Activated naive CD4-positive, alpha-beta T cell (primary cell): Measurements from ENCODE around the gene IGSF6.
A peak's percentile ranks its signal among the peaks of the same experiment; 100 is the strongest.
"Not testable (repeated sequence)": the region's sequence is repeated elsewhere in the genome, so short reads cannot be mapped to it uniquely, and the experiment has no call there.

Experiments
- DNase-seq, 4 experiments: peaks; one replicate each; lab custom pipeline; 2025; lab: John Stamatoyannopoulos, UW

IGSF6 gene

DNA sequence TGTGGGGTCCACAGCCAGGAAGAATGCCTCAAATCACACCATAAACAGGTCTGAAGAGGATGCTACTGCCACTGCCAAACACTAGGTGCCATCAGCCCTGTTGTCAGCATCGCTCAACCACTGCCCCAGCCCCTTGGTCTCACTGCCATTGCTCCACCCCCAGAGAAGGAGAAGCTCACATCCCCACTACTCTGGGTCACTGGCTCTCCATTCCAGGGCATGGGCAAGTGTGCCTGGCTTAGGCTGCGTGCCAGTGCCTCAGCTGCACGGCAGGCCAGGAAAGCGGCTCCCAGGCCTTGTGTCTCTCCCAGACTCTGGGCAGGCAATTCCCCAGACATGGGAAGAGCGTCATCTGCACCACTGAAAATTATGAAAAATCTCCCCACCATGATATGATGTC lies 1.2 kb upstream of the IGSF6 start:
- no peak for DNase-seq

GRCh38 chr16:21651515-21651914 lies 893 bp downstream of the IGSF6 start:
- DNase-seq, result no peak

DNA sequence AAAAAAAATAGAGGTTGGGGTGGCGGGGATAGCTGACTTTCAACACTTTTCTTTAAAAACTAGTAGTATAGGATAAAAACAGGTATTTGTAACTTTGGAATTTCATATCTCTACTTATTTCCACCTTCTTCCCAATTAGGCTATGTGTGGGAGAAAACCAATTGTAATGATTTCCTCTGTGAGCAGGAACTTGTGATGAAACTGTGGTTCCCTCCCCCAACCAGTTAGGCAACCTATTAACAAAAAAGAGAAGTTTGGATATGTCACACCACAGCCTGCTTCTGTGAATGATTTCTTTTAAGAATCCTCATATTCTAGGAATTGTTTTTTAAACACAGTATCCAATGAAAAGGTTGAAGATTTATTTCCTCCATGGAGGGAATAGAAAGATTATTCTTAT lies 1.9 kb downstream of the IGSF6 start:
- DNase-seq, result no peak

GRCh38 chr16:21649826-21650406 lies 2.5 kb downstream of the IGSF6 start:
- DNase-seq, result not testable (repeated sequence)

GRCh38 chr16:21647562-21648164 lies 4.7 kb downstream of the IGSF6 start:
- DNase-seq, result no peak

GRCh38 chr16:21646721-21647561 lies 5.5 kb downstream of the IGSF6 start:
- peak; percentile 7 to 45 (median 26) for DNase-seq

DNA sequence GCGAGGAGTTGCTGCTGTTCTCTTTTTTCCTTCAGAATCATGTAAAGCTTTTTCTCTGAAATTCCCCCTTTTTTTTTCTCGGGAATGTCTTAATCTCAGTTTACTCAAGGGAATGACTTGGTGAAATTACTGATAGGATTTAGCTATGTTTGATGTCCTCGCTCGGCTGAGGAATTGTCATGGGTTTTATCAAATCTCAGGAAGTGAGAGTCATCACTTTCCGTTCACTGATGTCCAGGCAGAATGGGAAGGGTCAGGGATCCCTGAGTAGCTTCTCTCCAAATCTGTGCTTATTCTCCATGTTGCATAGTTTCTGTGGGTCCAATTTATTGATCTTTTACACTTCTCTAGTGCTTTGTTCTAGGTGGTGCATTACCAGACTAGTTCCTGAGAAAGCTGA lies 6.3 kb downstream of the IGSF6 start:
- no peak for DNase-seq

DNA sequence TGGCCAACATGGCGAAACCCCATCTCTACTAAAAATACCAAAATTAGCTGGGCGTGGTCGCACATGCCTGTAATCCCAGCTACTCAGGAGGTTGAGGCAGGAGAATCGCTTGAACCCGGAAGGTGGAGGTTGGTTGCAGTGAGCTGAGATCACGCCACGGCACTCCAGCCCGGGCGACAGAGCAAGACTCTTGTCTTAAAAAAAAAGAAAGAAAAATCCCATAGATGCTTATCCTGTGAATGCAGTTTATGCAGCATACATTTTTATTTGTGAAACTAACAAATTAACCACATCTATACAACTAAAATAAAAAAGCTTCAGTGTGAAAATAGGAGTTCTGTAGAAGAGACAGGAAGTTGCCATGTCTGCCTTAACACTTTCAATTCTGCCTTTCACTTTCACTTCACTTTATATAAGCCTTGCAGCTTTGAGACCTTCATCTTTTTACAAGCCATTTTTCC lies 7.1 kb downstream of the IGSF6 start:
- DNase-seq, result peak in 1 of 4 experiments; percentile 21

DNA sequence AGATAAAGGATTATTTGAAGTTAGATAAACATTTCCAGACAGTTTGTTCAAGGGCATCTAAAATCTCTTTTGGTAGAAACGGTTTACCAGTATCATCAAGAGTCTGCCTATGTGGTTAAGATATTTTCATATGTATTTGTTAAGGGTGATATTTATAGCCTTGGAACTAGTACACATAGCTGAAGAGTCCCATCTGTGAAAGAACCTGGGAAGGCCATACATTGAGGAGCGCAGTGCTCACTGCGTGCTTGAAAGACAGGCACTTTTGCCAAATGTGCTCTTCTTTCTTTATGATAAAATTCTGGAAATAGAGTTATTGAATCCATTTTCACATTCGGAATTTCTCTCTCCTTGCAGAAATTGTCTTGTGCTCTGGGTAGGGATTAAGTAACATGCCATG lies 7.7 kb downstream of the IGSF6 start:
- DNase-seq, result no peak

GRCh38 chr16:21643785-21644184 lies 8.6 kb downstream of the IGSF6 start:
- no peak for DNase-seq

DNA sequence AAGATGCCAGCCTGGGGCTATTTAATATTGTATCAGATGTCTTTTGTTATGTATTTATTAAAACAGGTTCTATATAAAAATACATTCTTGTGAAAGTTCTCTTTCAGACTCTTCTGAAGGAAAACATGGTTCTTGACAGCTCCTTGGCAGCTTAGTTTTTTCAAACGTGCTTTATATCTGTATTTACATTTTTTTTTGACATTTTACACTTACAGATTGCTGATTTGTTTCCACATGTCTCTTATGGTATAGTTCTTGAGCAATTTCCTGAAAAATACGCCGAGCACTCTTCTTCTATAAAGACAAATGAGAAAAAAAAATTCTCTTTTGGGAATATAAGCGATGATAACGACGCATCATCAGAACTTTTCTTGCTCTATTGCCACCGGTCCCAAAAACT lies 9.5 kb downstream of the IGSF6 start:
- DNase-seq, result no peak

GRCh38 chr16:21641916-21642315 lies 10.5 kb downstream of the IGSF6 start:
- DNase-seq, result no peak

DNA sequence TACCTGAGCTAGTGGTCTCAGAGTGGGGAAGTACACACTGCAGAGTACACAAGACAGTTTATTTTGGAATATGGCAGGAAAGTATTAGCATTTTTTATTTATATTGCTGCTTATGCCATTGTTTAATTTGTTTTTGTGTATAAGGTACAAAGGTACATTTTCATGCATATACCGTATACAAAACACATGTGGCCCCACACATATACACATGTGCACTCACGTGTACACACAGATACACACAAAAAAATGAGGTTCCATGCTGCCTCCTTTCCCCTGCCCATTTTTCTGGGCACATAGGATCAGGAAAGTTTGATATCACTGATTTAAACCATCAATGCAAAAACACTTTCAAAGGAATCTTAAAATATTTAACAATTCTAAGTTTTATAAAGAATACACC lies 12.9 kb downstream of the IGSF6 start:
- no peak for DNase-seq

DNA sequence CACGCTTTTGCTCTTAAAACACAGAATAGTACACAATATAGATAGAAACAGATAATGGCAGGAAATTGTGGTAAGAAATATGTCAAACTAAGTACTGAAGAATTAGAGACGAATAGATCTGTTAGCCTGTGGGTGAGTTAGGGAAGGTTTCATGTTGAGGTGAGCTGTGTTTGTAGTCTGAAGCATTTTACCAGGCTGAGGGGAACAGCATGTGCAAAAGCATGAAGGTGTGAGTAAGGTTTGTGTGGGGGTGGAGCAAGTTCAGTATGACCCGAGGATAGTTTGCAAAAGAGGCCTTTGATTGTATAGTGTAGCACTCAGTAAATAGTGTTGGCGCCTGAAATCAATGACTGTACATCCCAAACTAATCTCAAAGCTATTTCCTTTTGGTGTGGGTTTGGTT lies 13.8 kb downstream of the IGSF6 start:
- DNase-seq, result no peak

- DNase-seq, result no peak
Observed at GRCh38 chr16:21637032-21637968, 15.1 kb downstream of the IGSF6 start.

- not testable (repeated sequence) for DNase-seq
Observed at GRCh38 chr16:21635694-21636093, 16.7 kb downstream of the IGSF6 start.

- no peak for DNase-seq
Observed at GRCh38 chr16:21634216-21634615, 18.2 kb downstream of the IGSF6 start.

DNA sequence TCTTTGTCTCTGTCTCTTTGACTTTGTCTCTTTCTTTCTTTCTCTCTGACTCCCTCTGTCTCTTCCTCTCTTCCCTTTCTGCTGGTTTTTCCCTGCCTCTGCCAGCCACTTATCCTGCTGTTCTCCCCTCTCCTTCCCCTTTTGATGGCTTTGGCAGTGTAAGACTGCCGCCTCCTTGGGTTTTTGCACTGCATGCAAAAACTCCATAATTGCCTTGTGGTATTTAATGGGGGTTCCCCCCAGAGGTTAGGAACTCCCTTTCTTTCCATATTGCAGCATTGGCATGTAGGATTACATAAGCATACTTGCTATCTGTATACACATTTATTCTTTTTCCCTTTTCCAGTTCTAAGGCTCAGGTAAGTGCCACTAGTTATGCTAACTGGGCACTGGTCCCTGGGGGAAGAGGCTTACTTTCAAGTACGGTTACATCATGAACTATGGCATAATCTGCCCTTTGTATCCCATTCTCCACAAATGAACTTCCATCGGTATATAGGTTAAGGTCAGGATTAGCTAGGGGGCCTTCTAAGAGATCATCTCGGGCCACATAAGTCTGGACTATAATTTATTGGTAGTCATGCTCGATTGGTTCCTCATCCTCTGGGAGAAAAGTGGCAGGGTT lies 20.3 kb downstream of the IGSF6 start:
- not testable (repeated sequence) for DNase-seq

- not testable (repeated sequence) for DNase-seq
Observed at GRCh38 chr16:21631376-21631775, 21.0 kb downstream of the IGSF6 start.

DNA sequence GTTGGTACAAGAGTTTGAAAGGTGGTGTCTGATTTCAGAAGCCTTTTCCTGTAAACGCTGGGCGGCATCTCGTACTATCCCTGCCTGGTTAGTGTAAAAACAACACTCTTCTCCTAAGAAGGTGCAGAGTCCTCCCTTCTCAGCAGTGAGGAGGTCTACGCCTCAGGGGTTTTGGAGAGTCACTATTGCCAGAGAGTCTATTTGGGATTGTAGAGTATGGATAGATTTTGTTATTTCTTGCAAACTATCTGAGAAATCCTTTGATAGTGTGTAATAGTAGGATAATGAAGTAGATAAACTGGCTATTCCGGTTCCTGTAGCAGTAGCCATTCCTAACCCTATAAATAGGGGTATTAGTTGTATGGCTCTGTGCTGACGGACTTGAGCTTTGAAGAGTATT lies 21.5 kb downstream of the IGSF6 start:
- not testable (repeated sequence) for DNase-seq
